OCI-LY1 (cell line): ENCODE data around the gene AGPAT3.

Experiments used
- CTCF ChIP-seq: fragments of 200-600 bp; sonication (generic), shearing (Covaris generic); IDR thresholded peaks from 2 replicates; pipeline ENCODE4 v1.5.1; 2017; ENCODE audit warnings: mild to moderate bottlenecking, antibody characterized with exemption, low read length, moderate library complexity, mixed read lengths
- EZH2 ChIP-seq: fragments of 200-600 bp; sonication (generic), shearing (Covaris generic); IDR thresholded peaks from 2 replicates; pipeline ENCODE4 v1.8.0; 2017; ENCODE audit warnings: borderline replicate concordance, mixed run types, mild to moderate bottlenecking, antibody characterized with exemption, low read length, moderate library complexity, mixed read lengths

DNA sequence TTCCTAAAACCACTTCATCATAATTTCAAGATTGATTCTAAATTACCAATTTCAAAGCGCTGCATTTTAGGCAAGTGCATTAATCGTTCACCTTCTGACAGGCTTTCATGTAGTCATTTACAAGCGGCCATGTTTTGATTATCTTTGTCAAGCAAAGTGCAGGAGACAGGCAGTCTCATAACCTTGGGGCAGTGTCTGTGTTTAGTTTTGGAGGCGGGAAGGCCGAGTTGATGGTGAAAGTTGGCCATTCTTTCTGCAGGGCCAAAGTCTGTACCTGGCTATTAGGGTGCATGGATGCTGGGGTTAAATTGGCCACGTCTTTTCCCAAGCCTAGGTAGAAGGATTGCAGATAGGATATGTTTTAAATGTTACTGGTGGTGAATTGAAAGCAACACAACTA lies 2.9 kb downstream of the AGPAT3 start:
- TF ChIP-seq CTCF (no peak), EZH2 (no peak)
